PC-9 (cell line): ENCODE measurements around the gene MYBPH.

ENCODE experiments used
- EZH2 ChIP-seq: fragments of 200-600 bp; sonication (generic); IDR thresholded peaks from 2 replicates; pipeline ENCODE4 v1.8.0; 2017; ENCODE audit warnings: antibody characterized with exemption, low read depth
- TF ChIP-seq, protein P1 (sequence below): fragments of 200-600 bp; sonication (generic); conservative IDR thresholded peaks from 2 replicates; pipeline ENCODE4 v1.6.1; 2017; ENCODE audit warnings: mixed run types, antibody characterized with exemption, mild to moderate bottlenecking, moderate library complexity

DNA sequence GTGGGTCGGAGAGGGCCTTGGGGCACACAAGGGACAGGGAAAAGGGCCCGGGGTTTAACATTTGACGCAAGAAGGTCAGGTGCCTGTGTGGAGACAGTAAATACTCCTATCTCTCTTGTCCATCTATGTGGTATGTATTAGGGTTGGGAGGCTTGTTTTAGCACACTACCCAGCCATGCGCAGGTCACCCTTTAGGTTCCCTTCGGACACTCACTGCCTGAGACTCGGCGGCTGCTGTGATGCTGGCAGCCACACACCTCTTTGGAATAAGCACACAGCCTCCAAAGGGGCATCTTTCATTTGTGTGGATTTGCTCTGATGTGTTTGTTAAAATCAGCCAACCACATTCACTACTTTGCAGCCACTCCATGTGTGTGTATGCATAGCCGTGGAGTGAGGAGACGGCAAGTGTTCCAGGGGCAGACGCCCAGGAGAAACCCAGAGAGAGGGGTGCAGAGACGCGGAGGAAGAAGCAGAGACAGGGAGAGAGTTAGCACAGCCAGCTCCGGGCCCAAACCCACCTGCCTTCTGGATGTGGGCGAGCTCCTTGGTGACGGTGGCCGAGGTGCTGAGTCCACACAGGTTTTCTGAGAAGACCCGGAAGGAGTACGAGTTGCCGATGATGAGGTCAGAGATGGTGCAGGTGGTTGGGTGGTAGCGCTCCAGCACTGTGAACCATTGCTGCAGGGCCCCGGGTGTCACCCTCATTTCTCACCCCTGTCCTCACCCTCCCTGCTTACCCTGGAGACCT is 5.7 kb downstream of the MYBPH start:
- TF ChIP-seq, protein P1, sequence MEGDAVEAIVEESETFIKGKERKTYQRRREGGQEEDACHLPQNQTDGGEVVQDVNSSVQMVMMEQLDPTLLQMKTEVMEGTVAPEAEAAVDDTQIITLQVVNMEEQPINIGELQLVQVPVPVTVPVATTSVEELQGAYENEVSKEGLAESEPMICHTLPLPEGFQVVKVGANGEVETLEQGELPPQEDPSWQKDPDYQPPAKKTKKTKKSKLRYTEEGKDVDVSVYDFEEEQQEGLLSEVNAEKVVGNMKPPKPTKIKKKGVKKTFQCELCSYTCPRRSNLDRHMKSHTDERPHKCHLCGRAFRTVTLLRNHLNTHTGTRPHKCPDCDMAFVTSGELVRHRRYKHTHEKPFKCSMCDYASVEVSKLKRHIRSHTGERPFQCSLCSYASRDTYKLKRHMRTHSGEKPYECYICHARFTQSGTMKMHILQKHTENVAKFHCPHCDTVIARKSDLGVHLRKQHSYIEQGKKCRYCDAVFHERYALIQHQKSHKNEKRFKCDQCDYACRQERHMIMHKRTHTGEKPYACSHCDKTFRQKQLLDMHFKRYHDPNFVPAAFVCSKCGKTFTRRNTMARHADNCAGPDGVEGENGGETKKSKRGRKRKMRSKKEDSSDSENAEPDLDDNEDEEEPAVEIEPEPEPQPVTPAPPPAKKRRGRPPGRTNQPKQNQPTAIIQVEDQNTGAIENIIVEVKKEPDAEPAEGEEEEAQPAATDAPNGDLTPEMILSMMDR = no peak
- TF ChIP-seq EZH2 = no peak
